HG02852 (cell line): ENCODE data around the gene TMEM86B.
A peak's percentile ranks its signal among the peaks of the same experiment; 100 is the strongest.

Experiments used
- ATAC-seq: cut with Tn5 transposase; IDR thresholded peaks from one replicate; pipeline ENCODE4 v1.9.1; 2021; ENCODE audit warnings: mild to moderate bottlenecking, moderate library complexity; ENCODE audit not compliant: unreplicated experiment

Gene TMEM86B, protein sequence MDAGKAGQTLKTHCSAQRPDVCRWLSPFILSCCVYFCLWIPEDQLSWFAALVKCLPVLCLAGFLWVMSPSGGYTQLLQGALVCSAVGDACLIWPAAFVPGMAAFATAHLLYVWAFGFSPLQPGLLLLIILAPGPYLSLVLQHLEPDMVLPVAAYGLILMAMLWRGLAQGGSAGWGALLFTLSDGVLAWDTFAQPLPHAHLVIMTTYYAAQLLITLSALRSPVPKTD

DNA sequence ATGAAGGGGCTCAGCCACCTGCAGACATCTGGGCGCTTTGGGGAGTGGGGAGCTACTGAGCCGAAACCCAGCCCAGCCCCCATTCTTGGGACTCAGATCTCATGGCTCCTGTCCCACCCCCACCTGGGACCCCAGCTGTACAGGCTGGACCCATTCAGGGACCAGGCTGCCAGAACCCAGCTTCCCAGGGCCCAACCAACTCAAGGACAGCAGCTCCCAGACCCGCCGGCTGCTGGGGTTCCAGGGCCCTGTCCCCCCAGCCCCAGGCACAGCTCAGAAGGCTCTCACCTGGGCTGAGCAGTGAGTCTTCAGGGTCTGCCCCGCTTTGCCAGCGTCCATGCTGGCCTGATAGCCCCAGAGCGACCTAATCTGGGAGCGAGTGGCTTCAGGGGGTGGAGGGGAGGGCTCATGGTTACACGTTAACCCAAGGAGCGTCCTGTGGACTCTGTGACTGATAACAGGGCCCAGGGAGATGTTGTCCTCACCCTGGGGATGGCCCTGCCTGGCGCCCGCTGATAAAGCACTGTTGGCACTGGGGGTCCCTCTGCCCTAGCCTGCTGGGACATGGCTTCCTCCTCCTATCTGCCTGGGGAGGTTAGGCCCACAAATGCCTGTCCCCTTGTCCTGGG lies at the start of gene TMEM86B:
TSS of gene TMEM86B (minus strand) at position 361 of the 629 bp plus-strand sequence. CDS start at position 339, 22 bp downstream.
- ATAC-seq: no peak

DNA sequence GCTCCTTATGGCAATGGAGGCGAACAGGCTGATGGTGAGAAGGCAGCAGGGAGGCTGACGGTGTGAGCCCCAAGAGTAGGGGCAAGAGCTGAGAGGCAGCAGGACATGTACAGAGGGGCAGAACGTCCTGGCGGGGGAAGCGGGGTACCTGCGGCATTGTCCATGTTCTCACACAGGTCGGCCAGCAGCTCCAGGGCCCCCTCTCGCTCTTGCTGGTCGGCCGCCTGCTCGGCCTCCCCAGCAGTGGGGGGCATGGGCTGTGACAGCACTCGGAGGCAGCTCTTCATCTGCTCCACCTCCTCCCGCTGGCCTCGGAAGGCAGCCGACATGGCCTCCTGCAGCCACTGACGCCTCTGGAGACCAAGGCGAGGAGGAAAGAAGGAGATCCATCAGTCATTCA lies 48.9 kb upstream of the TMEM86B start:
- no peak for ATAC-seq

DNA sequence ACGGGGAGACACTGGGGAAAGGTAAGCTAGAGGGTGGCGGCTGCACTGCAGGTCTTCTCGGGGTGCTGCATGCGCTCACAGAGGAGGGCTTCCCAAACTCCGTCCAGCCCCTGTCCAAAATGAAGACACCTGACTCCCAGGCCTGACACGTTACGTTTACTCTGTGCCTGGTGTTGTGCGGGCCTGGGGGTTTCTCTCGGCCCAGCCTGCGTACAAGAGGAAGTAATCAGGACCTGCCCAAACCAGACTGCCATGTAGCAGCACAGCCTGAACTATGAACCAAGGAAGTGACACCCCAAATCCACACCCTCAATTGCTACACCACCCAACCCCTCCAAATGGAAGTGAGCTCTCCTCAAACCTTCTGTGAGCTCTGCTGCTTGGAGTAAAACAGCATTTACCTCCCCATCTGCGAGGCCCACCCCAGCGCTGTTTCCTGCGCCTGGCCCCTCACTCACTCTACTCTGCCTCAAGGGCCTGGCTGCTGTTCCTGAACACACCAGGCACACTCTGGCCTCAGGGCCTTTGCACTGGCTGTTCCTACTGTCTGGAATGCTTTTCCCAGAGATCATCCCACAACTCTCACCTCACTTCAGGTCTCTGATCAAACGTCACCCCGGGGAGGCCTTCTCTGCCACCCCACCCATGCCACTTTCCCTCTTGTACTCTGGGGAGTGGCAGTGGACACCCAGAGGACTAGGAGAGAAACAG lies 48.3 kb upstream of the TMEM86B start:
- no peak for ATAC-seq

GRCh38 chr19:55275851-55276719 lies 47.5 kb upstream of the TMEM86B start:
- peak; percentile 43 for ATAC-seq

- ATAC-seq: no peak
These were observed 45.6 kb upstream of the TMEM86B start for GRCh38 chr19:55273978-55274707.

DNA sequence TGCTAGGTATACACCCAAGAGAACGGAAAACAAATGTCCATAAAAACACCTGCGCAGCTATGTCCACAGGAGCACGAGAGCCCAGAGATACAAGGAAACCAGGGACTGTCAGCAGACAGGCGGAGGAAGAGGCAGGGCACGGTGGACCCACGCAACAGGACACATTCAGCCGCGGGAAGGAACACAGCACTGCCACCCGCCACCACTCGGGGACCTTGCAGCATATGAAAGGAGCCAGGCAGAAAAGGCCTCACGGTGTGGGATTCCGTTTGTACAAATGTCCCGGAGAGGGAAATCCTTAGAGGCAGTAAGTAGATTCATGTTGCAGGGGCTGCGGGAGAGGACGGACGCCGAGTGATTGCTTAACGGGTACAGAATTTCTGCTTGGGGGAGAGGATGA lies 43.6 kb upstream of the TMEM86B start:
- no peak for ATAC-seq

DNA sequence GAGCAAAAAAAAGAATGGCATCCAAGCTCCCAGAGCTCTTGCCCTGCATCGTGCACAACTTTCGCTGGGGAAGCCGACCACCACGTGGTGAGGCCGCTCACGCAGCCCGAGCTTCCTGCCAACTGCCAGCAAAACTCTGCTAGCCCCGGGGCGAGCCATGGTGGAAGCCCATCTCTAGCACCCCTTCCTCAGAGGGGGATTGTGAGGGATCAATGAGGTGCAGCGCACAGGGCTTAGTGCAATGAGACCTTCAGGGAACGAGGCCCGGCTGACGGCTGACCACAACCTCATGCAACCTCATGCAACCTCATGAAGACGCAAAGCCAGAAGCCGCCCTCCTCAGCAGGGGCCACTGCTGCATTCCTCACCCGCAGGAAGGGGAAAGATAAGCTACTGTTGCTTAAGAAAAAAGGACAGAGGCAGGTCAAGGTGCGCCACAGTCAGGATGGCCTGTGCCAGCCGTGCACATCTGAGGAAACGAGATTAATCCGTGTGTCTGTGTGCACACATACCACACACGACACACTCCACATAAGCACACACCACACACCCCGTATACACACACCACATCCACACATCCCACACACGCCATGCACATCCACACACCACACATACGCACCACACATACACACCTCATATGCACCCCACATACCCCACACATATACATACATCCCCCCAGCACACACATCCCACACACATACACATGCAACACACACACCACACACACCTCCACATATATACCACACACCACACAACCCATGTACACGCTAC lies 41.8 kb upstream of the TMEM86B start:
- ATAC-seq: no peak

GRCh38 chr19:55269299-55269698 lies 40.7 kb upstream of the TMEM86B start:
- no peak for ATAC-seq

- ATAC-seq: no peak
These were observed 38.3 kb upstream of the TMEM86B start for GRCh38 chr19:55266840-55267239.

- no peak for ATAC-seq
These were observed 37.8 kb upstream of the TMEM86B start for GRCh38 chr19:55266404-55266803.

DNA sequence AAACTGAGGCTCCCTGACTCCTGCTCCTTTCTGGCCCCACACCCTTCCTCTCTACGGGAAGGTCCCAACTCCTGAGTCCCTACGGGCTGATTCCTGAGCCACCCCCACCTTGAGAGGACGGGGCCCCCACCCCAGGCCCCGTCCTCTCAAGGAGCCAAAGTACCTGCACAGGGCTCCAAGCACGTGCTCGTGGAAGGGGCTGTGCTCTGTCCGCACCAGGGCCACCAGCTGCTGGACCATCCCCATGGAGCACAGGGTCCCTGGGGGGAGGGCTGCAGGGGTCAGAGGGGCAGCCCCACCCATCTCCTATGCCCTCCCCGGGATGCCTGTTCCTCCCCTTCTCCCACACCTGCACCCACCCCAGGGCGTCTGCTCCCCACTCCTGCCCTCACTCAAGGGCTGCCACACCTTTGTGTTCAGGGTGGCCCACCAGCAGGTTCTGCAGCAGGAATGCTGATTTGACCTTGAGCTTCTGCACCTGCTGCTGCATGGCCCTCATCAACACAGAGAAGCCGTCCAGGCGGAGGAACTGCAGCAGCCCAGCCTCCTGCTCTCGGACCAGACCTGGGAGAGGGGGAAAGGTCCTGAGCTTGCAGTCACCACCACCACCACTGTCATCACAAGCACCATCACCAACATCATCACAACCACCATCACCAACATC lies 37.3 kb upstream of the TMEM86B start:
- no peak for ATAC-seq

DNA sequence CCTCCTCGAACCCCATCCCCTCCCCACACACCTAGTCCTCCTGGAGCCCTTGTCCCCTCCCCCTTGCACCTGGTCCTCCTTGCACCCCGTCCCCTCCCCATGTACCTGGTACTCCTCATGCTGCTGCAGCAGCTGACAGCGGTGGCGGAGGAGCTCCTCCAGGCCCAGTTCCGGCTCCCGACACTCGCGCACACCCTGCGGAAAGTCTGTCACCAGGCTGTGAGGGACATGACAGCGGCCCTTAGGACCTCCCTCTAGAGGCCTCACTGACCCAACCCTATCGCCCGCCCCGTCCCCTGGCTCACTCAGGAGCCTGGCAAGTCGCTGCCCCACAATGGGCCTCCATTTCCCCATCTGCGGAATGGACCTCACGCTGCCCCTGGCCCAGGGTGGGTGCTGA lies 36.6 kb upstream of the TMEM86B start:
- ATAC-seq: no peak

- no peak for ATAC-seq
These were observed 36.0 kb upstream of the TMEM86B start for GRCh38 chr19:55264531-55264930.

DNA sequence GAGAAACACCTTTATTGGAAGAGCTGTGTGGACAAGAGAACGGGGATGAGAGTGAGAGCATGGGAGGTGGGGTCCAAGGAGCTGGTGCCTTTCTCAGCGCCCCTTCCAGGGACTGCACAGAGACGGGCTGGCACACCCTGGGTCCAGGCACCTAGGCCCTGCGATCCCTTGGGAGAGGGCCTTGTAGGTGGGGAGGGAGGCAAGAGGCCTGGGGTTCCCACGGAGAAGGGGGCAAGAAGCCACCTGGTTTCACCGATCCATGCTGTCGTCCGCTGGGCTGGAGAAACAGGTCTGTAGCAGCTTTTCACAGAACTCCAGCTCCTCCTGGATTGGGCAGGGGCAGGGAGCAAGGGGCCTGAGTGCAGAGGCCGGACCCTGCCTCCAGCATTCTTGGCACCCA lies 33.8 kb upstream of the TMEM86B start:
- no peak for ATAC-seq

DNA sequence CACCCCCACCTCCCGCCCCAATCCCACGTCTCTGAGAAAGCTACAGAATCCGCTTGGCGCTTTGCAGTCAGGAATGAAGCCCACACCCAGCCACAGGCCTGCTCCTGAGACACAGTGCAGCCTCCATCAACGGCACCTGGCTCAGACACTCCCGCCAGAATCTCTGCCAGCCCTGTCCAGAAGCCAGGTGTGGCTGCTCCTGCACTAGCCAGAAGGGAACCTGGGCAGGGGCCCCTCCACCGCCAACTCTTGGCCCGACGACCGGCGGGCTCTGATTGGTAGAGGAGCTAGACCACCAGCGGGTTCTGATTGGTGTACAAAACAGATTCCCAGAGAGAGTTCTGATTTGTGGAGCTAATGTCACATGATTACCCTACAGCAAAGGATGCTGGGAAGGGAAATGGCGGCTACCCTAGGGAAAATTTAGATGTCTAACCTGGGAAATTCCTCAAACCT lies 33.1 kb upstream of the TMEM86B start:
- no peak for ATAC-seq

DNA sequence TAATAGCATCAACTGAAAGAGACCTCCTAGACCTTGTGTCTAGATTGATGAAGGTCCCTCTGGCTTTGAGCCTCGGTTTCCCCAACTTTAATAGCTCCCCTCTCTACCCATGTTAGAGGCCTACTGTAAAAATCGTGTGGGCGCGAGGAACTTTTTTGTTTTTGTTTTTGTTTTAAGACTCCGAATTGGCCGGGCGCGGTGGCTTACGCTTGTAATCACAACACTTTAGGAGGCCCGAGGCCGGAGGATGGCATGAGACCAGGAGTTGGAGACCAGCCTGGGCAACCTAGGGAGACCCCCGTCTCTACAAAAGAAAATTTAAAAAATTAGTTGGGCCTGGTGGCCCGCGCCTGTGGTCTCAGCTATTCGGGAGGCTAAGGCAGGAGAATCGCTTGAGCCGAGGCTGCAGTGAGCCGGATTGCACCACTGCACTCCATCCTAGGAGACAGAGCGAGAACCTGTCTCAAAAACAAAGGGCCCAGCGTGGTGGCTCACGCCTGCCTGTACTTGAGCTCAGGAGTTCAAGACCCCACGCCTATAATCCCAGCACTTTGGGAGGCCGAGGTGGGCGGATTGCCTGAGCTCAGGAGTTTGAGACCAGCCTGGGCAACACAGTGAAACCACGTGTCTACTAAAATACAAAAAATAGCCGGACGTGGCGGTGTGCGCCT lies 31.1 kb upstream of the TMEM86B start:
- ATAC-seq: no peak

- ATAC-seq: peak; percentile 69
These were observed 30.4 kb upstream of the TMEM86B start, which contains the start of gene PPP6R1 for GRCh38 chr19:55258828-55259539. PPP6R1 (minus strand) TSS chr19:55259017; CDS start chr19:55247103, 11,914 bp downstream.

DNA sequence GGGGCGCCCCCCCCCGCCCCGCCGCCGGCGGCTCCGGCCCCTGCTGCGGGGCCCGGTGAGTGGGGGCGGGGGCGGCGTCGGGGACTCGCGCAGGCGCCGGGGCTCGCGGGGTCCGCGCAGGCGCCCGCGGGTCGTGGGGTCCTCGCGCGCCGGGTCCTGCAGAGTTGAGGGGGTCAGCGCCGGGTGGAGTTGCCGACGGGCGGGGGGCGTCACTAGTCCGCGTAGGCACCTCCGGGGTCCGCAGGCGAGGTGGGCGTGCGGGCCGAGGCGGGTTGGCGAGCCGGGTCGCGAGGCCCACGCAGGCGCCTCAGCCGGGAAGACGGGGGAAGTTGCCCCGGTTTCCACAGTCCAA lies 29.9 kb upstream of the TMEM86B start:
- peak; percentile 22 for ATAC-seq
